CD4-positive, alpha-beta T cell treated with Interleukin-2 at 100 ng/mL for 4 hours (primary cell): ENCODE results near the gene MED31.
"Not testable (repeated sequence)": the region's sequence is repeated elsewhere in the genome, so short reads cannot be mapped to it uniquely, and the experiment has no call there.

Source experiments
- DNase-seq: peaks from one replicate; pipeline ENCODE4 v3.0.0-alpha.2; 2020; ENCODE audit warnings: low spot score

MED31 gene

GRCh38 chr17:6651354-6651918 is at the start of gene MED31, which contains the start of gene C17orf100:
TSS of gene MED31 (minus strand) at chr17:6651605. CDS start at chr17:6651528, 77 bp downstream.
TSS of gene C17orf100 (plus strand) at chr17:6651762. CDS start at chr17:6651914, 152 bp downstream.
- peak; percentile 95 for DNase-seq

GRCh38 chr17:6700948-6701307 is 49.5 kb upstream of the MED31 start:
- DNase-seq: no peak

GRCh38 chr17:6699997-6700947 is 48.9 kb upstream of the MED31 start:
- DNase-seq: no peak

- DNase-seq: no peak
Measured at GRCh38 chr17:6698004-6698403, 46.6 kb upstream of the MED31 start.

DNA sequence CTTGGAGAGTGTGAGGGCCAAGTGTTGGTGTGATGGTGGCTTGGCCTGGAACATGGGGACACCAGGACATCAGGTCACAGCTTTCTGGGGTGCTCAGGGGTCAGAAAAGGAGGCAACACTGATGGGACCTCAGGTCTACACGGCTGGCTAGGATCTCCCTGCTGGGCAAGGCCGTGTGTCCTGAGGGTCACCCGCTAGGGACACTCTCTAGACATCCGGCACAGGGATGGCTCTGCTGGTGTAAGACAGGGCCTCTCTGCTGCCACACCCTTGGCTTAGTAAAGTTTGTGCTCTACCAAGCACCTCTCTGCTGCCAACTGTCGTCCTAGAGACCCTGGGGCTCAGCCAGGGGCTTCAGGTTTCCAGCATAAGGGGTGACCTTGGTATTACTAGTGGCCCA is 45.5 kb upstream of the MED31 start:
- no peak for DNase-seq

DNA sequence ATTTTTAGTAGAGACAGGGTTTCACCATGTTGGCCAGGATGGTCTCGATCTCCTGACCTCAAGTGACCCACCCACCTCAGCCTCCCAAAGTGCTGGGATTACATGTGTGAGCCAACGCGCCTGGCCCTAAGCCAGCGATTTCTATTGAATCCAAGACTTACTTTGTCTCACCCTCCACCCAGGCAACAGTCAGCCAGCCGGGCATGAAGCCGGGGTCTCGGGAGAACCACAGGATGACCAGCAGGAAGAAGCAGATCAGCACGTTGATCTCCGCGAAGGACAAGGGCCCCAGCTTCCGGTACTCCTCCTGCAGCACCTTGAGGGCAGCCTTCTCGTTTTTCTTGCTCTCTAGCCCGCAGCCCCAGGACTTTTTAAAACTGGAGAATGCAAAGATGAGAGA is 44.2 kb upstream of the MED31 start:
- DNase-seq: no peak

- no peak for DNase-seq
Measured at GRCh38 chr17:6695051-6695450, 43.6 kb upstream of the MED31 start.

DNA sequence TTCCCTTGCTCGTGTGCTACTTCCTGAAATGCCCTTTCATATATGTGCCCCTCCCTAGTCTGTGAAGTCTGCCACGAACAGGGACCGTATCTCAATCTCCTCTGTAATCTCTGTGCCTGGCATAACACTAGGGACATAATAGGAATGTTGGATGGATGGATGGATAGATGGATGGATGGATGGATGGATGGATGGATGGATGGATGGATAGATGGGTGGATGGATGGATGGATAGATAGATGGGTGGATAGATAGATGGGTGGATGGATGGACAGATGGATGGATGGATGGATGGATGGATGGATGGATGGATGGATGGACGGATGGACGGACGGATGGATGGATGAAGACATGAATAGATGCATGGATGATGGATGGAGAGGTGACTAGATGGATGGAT is 40.6 kb upstream of the MED31 start:
- DNase-seq: not testable (repeated sequence)

DNA sequence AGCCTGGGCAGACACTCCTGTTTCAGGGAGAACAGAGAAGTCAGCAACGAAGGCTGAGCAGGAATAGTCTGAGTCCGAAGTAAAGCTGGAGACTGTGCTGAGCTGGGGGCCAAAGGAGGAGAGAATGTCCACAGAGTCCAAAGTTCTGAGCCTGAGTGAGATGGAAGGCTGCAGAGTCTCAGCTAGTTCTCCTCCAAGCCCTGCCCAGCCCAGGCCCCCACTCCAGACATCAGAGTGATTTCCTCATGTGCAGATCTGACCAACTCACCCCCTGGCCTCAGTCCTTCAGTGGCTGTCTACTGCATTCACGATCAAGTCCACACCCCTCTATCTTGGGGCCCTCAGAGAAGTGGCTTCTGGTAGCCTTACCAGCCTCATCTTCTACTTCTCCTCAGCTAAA is 40.1 kb upstream of the MED31 start:
- no peak for DNase-seq

DNA sequence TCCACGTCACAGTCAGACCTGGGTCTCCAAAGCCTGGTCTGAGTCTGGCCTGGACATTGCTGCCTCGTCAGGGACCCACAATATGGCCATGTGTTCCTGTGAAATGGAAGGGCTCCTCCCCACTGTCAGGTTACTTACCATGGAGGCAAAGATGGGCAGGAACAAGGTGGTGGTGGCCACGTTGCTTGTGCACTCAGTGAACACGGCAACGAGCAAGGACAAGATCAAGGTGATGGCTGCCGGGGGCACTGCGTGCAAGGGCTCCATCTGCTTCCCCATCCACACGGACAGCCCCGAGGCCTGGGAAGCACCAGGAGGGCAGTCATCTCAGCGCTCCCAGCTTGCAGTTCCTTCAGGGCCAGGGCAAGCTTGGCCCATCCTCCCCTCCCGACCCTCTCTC is 39.2 kb upstream of the MED31 start:
- DNase-seq: no peak

GRCh38 chr17:6688944-6689343 is 37.5 kb upstream of the MED31 start:
- DNase-seq: no peak

GRCh38 chr17:6686026-6686425 is 34.6 kb upstream of the MED31 start:
- no peak for DNase-seq

DNA sequence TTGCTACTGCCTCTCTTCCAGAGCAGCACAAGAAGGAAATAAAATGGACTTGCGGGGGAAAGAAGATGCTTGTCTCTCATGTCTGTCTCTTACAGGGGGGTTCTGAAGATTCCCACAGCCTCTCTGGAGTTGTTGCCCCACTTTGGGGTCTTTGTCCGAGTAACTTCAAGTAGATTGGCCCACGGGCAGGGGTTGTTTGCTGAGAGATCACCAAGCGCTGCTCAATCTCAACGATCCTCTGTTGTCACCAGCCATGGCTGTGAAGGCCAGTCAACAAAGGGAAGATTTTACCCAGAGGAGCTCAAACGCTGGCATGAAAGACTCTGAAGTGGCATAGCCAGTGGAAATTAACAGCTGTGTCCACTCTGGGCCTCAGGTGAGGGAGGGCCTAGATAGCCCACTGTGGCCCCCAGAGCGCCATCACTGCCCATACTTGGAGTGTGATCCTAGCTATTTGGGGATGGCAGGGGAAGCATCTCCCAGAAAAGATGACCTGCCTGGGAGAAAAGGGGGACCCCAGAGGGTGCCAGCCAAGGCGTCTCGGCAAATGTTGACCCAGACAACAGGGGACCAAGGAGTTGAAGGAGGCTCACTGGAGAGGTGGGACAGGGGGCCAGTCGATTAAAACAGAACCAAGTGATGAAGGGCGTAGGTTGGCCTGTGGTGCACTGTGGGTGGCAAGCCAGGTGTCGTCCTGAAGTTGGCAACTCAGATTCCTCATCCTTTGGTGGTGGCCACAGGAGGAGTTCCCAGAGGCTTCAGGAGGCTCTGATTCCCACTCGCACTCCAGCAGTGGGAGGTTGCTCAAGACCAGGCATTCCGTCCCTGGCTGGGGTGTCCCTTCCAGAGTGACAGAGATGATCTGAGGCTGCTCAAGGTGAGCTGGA is 33.7 kb upstream of the MED31 start:
- DNase-seq: no peak

DNA sequence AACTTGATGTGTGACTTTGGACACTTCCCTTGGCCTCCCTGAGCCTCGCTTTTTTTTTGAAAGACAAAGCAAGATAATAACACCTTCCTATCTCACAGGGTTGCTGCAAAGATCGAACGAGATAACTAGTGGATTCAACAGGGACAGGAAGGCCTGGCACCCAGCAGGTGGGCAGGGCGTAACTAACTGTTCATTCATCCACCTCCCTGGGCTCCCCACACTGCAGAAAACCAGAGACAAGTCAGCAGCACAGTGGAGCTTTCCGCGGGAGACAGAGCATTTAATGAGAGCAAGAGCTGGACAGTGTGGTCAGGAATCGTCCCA is 33.0 kb upstream of the MED31 start:
- no peak for DNase-seq

GRCh38 chr17:6683730-6684459 is 32.5 kb upstream of the MED31 start:
- no peak for DNase-seq

GRCh38 chr17:6683081-6683684 is 31.8 kb upstream of the MED31 start:
- DNase-seq: no peak

GRCh38 chr17:6682339-6682738 is 30.9 kb upstream of the MED31 start:
- DNase-seq: no peak

- DNase-seq: no peak
Measured at GRCh38 chr17:6681671-6682070, 30.3 kb upstream of the MED31 start.

- DNase-seq: no peak
Measured at GRCh38 chr17:6681176-6681575, 29.8 kb upstream of the MED31 start.

DNA sequence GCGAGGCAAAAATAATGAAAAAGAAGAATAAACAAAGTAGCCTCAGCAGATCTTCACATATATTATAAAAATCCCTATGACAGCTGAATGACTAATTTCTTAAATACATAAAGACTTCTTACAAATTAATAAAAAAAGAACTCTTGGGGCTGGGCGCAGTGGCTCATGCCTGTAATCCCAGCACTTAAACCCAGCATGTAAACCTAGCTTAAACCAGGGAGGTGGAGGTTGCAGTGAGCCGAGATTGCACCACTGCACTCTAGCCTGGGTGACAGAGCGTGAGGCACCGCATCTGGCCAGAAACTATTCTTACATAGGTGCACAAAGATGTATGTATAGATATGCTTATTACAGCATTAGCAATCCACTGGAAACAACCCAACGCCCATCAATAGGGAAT is 27.8 kb upstream of the MED31 start:
- no peak for DNase-seq

DNA sequence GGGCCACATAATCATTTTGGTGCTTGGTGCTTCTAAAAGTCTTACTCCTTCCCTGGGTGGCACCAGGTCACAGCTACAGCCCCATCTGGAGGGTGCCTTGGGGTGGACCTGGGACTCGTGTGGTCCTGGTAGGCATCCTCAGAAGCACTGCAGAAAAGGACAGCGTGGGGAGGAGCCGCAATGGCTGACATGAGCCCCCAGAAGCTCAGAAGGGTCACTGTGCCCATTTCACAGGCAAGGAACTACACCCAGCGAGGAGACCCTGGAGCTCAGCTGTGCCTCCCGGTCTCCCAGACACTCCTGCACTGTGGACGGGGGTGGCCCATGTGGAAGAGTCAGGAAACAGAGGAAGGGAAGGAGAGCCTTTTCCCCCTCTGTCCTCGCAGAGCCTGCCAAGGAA is 26.5 kb upstream of the MED31 start:
- DNase-seq: no peak
